ENCODE results near the gene ZFHX3. TPM values are rescaled to one million over a fixed set of nuclear protein-coding genes. Genes with fewer than 3 reads are reported as not detected.

ZFHX3 gene
- total RNA-seq, 1 experiment from 2014 or later = 1.5 TPM

GRCh38 chr16:73066331-73066926 is 18.5 kb upstream of the ZFHX3 start:
- no peak overlapping the region for H2AFZ ChIP-seq (ENCODE audit: low read length)
- no peak for DNase-seq

More at GRCh38 chr16:73066331-73066926, 18.5 kb upstream of the ZFHX3 start:
- H4K8ac ChIP-seq (replicated peaks; ENCODE audit: insufficient read length, low read depth, low read length) = no peak overlapping the region
- no peaks in the 10 kb centered on the region for H3K79me1 ChIP-seq (ENCODE audit: insufficient read depth, low read depth, low read length, poor library complexity, severe bottlenecking)
- no peak overlapping the region for H3K27ac ChIP-seq (ENCODE audit: insufficient read length, low read depth, low read length)
- no peak overlapping the region for H3K9ac ChIP-seq (ENCODE audit: extremely low read depth, insufficient read length, low read length)
- no peak overlapping the region; the same call in 1 of the 2 replicates for H3K14ac ChIP-seq (ENCODE audit: insufficient read depth, low read length)
- no peak overlapping the region for H3K4ac ChIP-seq (ENCODE audit: low read depth, low read length)
- peaks cover 2% of the 10 kb centered on the region for H4K20me1 ChIP-seq (ENCODE audit: control insufficient read depth, insufficient read depth, insufficient read length)
- peaks cover 45 to 68% of the 10 kb centered on the region in 2 experiments for H3K4me1 Mint-ChIP-seq
- no peak overlapping the region for H3K27ac Mint-ChIP-seq
- no peak overlapping the region for H3K23ac ChIP-seq (ENCODE audit: insufficient read length, low read depth, low read length)
- H2BK120ac ChIP-seq (ENCODE audit: low read depth, low read length, poor library complexity, severe bottlenecking) = no peak overlapping the region
- TF ChIP-seq CTCF (conservative IDR thresholded peaks at IDR 0.05) = no peak
- H2BK15ac ChIP-seq (ENCODE audit: low read depth, low read length) = no peak overlapping the region
- no peak overlapping the region for H2BK5ac ChIP-seq (ENCODE audit: insufficient read length, low read length)
- H2BK20ac ChIP-seq (ENCODE audit: low read depth, low read length, poor library complexity, severe bottlenecking) = no peak overlapping the region
- no peak overlapping the region for H4K91ac ChIP-seq (ENCODE audit: insufficient read length, low read depth, low read length)
- no peak overlapping the region for H3T11ph ChIP-seq (ENCODE audit: low read length)
- no peaks in the 10 kb centered on the region for H3K79me2 ChIP-seq (ENCODE audit: insufficient read depth, low read length)
- peaks cover 0 to 4% of the 10 kb centered on the region in 2 experiments; a peak in 1 of 5 replicates for H3K9me3 Mint-ChIP-seq
- peaks cover 16% of the 10 kb centered on the region for H3K23me2 ChIP-seq (ENCODE audit: insufficient read length, low read depth, low read length, poor library complexity, severe bottlenecking)
- H3K36me3 Mint-ChIP-seq (ENCODE audit: insufficient read depth in 1 of 3, low read depth in 3 of 3) = peaks cover 0 to 2% (median 0%) of the 10 kb centered on the region in 3 experiments; a peak in 2 of 7 replicates
- H3K4me3 Mint-ChIP-seq = peak overlapping the region; percentile 37 to 74
- peaks cover 99% of the 10 kb centered on the region for H3K27me3 Mint-ChIP-seq (ENCODE audit: low read depth)
- no peak overlapping the region for H4K5ac ChIP-seq (ENCODE audit: insufficient read length, low read depth, low read length)
- peak overlapping the region; percentile 54 for H3K4me2 ChIP-seq (ENCODE audit: insufficient read depth, insufficient read length, low read length)
- H3K9me3 ChIP-seq (ENCODE audit: control insufficient read depth, low read depth, low read length) = no peaks in the 10 kb centered on the region
- H2AK5ac ChIP-seq (ENCODE audit: insufficient read length, low read length) = no peak overlapping the region
- no CpG with 5 or more reads among the region's 49 CpGs for WGBS (ENCODE audit: extremely low coverage, insufficient read length, low lambda C conversion rate)
- H3K56ac ChIP-seq (ENCODE audit: insufficient read length, low read depth, low read length) = no peak overlapping the region
- H2BK12ac ChIP-seq (ENCODE audit: insufficient read length, low read depth, low read length) = peak overlapping the region; percentile 21
- H3K4me1 ChIP-seq (ENCODE audit: insufficient read depth, low read length) = peaks cover 2% of the 10 kb centered on the region; the same call in 1 of the 2 replicates
- no peak overlapping the region for H3K18ac ChIP-seq (ENCODE audit: insufficient read length, low read depth, low read length)
- H3K27me3 ChIP-seq (ENCODE audit: insufficient read depth, low read length) = peaks cover 82% of the 10 kb centered on the region

All from H9 (cell line).